CD4-positive, alpha-beta T cell treated with Interleukin-12 subunit alpha and Interleukin-12 subunit beta, for 1 hour (primary cell): ENCODE data around the gene NMBR.
A peak's percentile ranks its signal among the peaks of the same experiment; 100 is the strongest.
"Not testable (repeated sequence)": the region's sequence is repeated elsewhere in the genome, so short reads cannot be mapped to it uniquely, and the experiment has no call there.

Experiments
- DNase-seq: peaks from one replicate; pipeline ENCODE4 v3.0.0-alpha.2; 2020

NMBR gene

DNA sequence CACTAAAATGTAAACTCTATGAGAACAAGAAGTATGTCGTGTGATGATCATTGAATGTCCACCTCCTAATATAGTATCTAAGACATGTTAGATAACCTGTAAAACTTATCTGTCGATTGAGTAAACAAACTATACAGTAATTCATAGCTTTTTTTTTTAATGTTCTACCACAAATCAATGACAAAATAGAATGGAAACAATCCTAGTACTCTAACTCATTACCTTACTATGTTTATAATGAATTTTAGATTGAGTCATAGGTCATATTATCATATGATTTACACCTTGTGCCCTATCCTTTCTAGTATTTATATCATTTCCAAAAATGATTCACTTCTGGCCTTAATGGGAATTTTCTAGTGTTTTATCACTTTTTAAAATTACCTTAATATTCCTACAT, 6.3 kb upstream of the NMBR start:
- no peak for DNase-seq

DNA sequence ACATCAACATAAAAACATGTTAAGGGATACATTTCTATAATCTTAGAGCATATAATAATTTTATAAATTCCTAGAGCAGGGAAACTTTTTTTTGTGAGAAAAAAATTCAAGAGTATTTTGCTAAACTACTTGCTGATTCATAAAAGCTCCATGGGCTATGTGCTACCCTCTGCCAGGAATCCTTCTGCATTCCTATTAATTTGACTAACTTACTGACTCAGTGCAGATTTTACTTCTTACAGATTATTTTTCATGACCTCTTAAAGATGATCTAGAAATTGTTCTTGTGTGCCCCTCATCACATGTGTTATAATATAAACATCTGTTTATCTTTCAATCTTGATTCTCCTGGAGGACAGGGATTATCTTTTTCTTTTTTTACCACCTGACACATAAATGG, 5.8 kb upstream of the NMBR start:
- no peak for DNase-seq

DNA sequence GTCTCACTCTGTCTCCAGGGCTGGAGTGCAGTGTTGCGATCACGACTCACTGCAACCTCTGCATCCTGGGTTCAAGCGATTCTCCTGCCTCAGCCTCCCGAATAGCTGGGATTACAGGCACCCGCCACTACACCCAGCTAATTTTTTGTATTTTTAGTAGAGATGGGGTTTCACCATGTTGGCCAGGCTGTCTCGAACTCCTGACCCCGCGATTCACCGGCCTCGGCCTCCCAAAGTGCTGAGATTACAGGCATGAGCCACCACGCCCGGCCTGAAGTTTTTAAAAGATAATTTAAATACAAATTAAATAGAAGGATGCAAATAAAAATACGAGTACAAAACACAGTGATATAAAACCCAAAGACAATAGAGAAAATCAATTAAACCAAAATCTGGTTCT, 5.4 kb downstream of the NMBR start:
- DNase-seq: not testable (repeated sequence)

DNA sequence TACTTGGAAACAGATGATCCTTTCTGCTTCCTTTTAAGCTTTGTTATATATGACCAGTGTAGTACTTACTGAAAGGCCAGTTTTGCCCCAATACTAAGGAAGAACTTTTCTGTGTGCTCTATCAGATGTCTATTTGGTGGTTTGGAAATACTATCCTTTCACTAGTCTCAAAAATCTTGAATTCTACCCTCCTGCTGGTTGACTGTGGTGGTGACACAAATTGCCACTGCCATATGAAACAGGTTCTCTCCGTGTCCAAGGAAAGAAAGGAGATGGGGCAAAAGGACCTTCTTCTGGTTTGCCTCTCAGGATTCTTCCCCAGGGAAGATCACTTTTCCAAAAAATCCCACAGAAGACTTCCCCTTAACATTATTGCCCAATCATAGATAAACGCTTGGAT, 8.0 kb downstream of the NMBR start:
- DNase-seq: no peak

DNA sequence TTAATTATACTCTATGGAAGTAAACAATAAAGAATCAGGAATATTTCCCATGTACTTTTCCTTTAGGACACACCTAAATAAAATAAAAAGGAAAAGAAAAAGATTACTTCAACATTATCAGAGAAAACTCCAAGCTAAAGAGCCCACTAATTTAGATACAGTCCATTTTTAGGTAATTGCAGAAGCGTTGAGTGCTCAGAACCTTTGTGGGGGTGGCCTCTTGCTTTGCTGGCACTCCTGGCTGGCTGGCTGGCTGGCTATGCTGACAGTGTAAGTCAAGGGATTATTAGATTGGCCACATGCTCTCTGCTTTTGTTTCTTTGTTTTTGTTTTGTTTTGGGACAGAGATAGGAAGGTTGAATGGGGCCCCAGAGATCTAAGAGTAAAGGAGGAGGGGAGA, 14.3 kb downstream of the NMBR start, which contains the start of gene GJE1:
GJE1 (plus strand) TSS at position 301 of the 400 bp plus-strand sequence. CDS start 234 bp downstream, outside the sequence.
- DNase-seq: no peak

DNA sequence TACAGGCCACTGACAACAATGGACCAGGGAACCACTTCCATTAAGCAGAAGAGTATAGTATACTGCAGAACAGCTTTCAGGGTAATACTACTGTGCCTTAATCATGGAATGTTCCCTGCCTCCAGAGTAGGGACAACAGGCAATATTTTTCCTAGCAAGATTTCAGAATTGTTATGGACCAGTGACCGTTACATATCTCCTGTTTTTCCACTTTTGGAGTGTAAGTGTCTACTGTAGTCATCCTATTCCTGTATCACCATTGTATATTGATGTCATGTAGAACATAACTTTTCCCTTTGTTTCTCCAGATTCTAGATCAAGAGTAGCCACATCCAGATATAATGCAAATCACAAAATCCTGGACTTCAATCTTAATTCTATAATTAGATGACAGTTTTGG, 16.1 kb downstream of the NMBR start:
- DNase-seq: no peak

DNA sequence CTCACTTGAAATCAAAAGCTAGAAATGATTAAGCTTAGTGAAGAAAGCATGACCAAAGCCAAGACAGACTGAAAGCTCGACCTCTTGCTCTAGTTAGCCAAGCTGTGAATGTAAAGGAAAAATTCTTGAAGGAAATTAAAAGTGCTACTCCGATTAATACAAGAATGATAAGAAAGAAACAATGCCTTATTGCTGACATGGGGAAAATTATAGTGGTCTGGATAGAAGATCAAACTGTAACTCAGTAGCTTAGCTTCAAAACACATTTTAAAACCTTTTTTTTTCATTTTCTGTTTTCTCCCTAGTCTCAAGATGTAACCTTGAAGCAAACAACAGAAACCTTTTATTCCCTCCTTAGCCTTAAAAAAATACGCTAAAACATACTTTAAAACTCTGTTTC, 25.6 kb downstream of the NMBR start:
- no peak for DNase-seq

DNA sequence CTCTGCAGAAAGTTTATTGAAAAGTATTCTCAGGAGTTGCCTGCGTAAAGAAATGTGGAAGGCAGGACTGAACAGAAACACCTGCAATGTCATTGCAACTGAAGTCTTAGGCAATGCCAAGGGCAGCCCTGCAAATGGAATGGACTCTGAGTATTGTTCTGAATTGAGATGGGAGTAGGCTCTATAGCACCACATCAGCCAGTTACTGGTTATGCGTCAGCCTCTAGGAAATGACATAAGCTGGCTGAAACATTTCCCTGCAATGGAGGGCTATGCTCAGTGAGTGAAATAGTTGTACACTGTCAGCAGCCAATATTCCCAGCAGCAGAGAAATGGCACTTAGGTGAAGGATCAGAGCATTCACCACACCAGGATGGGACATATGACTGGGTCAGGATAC, 28.0 kb downstream of the NMBR start:
- no peak for DNase-seq

DNA sequence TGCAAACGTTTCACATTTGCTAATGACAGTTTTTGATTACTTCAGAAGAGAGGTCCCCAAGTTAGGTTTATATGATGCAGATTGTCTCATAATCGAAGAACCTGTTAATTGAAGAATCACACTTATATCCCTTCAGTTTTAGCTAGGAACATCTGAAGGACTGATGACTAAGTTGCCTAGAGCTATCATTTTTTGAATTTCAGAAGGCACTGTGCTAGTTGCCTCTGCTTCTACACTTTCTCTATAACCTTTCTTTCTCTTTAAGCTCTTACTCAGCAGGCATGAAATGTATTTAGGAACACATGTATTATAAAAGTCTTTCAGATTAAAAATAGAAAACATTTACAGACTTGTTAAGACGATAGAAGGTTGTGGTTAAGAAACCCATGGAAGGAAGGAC, 28.6 kb downstream of the NMBR start:
- no peak for DNase-seq

DNA sequence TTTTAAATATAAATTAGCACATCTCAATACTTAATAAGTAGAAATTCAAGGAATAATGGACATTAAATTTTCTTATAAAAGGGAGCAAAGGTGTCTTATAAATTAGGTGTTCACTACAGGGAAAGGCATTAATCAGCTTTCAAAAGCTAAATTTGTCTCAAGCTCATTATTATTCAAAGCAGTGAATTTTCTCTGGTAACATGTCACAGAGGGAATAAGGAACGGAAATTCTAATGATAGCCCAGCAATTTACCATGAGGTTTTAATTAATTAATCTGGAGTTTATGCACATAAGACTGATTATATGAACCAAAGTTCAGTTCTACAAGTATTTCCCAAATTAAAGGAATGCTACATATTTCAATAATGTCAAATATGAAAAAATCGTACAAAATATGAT, 29.6 kb downstream of the NMBR start:
- DNase-seq: no peak

DNA sequence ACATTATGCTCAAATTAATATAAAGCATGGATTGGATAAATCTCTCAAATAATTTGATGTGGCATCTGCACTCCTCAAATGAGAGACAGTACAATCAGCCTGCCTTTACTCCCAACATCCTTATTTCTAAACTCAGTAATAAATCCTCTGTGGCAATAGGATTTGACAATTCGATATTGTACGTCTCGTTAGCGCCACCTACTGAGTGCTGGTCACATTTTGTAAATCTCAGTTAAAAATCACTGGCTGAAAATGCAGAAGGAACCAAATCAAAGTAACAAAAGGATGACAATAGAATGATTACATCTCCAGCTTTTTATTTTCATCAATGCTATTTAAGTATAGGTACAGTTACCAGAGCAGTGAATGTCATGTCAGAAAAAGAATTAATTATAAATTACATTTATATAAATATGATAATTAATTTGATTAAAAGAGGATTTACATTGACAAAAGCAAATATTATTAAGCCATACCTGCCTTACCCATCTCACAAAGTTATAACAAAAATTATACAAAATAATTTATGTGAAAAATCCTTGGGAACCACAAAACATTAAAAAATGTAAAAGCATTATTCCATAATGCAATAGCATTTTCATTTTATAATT, 34.4 kb downstream of the NMBR start:
- peak; percentile 67 for DNase-seq

DNA sequence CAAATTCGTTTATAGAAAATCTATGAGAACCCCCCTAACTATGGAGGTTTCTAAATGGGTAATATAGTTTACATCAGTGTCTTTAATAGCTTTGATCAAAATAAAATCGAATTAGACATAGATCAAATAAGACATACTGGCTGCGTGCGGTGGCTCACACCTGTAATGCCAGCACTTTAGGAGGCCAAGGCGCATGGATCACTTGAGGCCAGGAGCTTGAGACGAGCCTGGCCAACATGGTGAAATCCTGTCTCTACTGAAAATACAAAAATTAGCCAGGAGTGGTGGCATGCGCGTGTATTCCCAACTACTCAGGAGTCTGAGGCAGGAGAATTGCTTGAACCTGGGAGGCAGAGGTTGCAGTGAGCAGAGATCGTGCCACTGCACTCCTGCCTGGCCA, 36.1 kb downstream of the NMBR start:
- not testable (repeated sequence) for DNase-seq

DNA sequence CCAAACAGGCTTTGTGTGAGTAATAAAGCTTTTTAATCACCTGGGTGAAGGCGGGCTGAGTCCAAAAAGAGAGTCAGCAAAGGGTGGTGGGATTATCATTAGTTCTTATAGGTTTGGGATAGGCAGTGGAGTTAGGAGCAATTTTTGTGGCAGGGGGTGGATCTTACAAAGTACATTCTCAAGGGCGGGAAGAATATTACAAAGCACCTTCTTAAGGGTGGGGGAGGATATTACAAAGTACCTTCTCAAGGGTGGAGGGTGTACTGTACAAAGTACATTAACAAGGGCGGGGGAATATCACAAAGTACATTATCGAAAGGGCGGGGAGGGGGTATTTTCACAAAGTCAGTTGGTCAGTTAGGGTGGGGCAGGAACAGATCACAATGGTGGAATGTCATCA, 42.1 kb downstream of the NMBR start:
- DNase-seq: not testable (repeated sequence)

DNA sequence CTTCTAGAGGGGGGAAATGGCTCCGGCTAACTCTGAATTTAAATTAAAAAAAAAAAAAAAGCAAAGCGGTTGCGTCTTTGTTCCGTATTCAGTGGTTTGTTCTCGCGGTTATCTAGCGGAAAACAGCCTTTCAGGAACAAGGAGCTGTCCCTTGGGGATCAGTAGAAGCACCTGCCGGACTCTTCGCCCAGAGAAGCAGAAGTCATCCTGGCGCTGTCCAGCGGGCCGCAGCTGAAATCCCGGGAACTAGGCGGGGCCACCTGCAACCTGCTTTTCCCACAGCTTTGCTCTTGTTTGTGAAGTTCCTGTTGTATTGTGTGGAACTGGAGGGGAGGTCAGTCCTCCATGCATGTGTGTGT, 58.1 kb downstream of the NMBR start:
- no peak for DNase-seq

DNA sequence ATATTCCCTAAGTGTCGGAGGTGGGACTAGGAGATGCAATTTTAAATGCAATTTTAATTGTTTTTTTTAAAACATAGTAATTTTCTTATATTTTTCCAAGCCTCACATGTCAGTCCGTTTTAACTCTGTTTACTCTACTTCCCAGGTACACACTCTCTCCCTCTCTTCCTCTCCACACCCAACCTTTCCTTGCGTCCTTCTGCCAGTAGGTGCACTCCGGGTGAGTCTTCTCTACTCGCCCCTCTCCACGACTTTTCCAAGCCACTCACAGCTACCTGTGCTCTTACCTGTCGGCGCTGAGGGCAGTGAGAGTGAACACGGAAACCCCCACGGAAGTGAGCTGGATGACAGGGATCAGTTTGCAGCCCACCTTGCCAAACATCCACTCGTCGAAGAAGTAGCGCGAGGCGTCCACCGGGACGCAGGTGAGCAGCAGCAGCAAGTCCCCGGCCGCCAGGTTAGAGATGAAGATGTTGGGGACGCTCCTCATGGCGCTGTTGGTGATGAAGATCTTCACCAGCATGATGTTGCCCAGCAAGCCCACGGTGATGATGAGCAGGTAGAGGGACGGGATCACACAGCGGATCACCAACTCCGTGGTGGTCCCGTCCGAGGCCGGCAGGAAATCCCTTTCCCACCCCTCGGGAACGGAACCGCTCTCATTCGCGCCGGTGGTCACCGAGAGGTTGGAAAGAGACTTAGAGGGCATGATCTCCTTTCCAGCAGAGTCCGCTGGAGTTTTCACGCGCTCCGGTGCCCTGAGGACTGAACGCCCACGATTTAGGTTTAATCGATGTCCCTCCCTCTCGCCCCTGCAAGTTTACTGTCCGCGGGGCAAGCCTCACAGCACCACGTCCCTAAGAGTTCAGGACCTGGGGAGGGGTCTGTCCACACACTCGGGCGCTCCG, 58.7 kb downstream of the NMBR start:
- no peak for DNase-seq

DNA sequence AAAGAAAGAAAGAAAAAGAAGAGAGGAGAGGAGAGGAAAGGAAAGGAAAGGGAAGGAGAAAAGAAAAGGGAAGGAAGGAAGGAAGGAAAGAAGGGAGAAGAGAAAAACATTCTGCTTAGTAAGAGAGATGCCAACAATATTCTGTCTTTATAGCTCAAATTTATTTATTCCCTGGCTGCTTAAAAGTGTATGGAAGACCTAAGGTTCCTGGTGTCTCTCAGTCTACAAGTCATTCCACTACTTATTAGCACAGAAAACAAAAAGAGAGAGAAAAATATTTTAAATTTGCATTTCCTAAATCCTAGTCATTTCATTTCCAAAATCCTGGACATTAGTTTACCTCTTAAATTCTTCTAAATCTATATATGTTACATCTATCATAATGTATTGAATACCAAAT, 67.8 kb downstream of the NMBR start:
- no peak for DNase-seq

DNA sequence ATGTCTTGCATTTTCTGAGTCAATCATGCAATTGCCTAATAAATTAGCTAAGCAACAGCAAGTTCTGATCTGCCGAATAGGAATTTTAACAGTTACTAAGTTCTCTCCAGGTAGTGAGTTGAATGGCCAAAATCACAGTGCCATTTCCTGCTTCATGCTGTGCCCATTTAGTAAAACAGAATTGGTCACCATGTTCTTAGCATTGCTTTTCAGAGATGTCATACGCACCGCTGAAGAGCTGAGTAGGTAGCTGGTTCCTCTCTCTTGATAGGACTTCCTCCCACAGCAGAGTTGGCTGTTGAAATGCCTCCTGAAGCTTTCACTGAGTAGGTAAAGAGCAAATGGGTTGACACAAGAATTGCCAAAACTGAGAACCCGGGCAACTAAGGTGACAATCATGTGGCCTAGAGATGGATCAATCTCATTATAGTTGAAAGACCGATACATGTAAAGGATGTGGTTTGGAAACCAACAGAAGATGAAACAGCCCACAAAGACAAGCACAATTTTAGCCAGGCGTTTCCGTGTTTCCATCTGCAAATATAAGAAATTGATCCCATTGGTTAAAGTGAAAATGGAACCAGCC, 71.3 kb downstream of the NMBR start:
- peak; percentile 13 for DNase-seq

DNA sequence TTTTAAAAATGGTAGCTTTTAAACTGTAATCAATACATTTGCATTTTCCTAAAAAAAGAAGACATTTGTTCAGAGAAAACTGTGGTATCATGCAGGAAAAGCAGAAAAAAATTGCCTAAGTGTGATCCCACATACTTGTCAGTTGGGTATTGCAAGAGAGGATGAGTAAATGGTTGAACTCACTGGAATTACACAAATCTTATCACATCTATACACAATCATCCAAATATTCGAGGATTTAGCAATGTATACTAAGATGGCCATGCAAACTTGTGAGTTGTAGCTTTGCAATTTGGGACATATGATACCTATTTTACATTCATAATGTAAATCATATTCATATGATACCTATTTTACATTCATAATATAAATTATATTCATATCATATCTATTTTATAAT, 72.4 kb downstream of the NMBR start:
- no peak for DNase-seq

DNA sequence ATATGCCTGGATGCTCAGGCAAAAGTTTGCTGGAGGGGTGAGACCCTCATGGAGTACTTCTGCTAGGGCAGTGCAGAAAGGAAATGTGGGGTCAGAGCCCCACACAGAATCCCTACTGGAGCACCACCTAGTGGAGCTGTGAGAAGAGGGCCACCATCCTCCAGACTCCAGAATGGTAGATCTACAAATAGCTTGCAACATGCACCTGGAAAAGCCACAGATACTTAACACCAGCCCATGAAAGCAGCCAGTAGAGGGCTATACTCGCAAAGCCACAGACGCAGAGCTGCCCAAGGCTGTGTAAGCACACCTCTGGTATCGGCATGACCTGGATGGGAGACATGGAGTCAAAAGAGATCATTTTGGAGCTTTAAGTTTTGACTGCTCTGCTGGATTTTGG, 74.9 kb downstream of the NMBR start:
- no peak for DNase-seq

DNA sequence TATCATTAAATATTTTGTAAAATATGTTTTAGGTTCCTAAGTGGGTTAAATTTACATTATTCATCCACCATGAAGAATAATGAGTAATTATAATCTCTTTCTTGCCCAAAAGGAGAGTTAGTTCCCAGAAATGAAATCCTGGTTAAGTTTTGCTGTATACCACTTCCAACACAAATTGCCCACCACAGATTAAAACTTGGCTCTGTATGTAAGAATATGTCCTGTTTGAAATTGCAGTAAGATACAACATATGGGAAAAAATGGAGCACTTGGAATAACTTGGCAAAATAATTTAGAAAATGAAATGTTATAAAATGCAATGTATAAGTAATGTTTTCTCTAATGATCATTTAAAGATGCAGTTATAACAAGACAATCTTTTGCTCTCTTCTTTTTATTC, 78.5 kb downstream of the NMBR start:
- DNase-seq: no peak

DNA sequence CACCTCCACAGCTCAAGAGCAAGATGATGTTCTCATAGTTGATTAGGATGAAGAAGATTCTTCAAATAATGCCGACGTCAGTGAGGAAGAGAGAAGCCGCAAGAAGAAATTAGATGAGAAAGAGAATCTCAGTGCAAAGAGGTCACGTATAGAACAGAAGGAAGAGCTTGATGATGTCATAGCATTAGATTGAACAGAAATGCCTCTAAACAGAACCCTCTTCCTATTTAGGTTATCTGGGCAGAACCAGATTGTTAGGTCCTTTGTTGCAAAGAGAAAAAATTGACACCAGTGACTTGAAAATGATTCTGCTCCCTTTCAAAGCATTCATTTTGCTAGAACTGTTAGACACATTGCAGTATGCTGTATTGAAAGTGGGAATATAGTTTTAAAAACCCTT, 84.1 kb downstream of the NMBR start:
- DNase-seq: not testable (repeated sequence)

DNA sequence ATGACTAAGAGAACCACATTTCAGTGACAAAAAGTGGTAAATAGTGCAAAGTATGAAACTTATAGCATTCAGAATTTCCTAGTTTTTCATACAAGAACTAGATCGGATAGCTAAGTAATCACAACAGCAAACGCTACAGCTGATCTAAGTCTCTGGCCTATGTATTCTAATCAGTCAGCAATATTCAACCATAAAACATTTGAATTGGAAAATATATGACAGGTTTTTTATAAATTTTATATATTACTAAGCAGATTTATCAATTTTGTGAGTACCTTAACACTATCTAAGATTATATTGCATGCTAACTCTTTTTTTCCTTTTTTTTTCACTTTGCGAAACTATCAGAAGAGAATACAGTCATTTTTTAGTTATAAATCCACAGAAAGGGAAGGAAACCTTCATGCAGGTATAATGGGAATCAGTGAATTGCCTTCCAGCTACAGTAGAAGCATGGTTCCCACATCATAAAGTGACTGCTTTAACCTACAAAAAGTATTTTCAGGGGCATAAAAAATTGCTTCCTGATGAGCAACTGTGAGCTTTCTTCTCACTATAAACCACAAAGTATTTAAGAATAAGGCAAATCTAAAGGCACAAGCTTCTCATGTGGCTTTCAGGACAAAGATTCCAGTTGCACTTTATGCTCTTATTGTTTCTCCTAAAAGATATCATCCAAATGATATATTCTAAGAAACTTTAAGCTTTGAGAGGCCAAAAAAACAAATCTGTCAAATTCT, 88.2 kb downstream of the NMBR start:
- no peak for DNase-seq

DNA sequence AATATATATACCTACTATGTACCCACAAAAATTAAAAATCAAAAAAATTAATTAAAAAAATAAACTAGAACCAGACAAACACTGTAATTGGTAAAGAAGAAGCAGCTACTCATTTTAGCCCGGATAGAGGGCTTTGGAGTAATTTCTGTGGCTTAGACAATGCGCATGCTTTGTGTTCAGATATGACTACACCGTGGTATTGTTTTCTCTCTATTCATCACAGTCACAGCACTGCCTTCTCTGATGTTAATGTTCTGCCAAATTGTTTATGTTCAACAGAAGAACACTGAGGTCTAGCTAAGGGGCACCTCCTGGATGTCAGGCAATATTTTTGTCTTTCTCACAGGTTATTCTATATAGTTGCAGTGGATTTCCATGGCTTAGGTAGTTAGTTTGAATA, 91.7 kb downstream of the NMBR start:
- no peak for DNase-seq

DNA sequence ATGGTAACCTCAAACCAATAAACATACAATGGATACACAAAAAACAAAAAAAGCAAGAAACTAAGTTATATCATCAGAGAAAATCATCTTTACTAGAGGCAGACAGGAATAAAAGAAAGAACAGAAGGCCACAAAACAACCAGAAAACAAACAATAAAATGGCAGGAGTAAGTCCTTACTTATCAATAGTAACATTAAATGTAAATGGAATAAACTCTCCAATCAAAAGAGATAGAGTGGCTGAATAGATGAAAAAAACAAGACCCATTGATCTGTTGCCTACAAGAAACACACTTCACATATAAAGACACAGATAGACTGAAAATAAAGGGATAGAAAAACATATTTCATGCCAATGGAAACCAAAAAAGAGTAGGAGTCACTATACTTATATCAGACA, 95.5 kb downstream of the NMBR start:
- DNase-seq: no peak
